Left ventricle myocardium inferior (tissue), 1 donor: ENCODE data around the gene PCDH15. TPM values are rescaled to one million over a fixed set of nuclear protein-coding genes. Genes with fewer than 3 reads are reported as not detected.
"Not testable (repeated sequence)": the region's sequence is repeated elsewhere in the genome, so short reads cannot be mapped to it uniquely, and the experiment has no call there.

Experiments used
- DNase-seq: peaks from one replicate; pipeline ENCODE4 v3.0.0-alpha.2; 2020
- H3K27ac ChIP-seq: fragments of 200-600 bp; replicated peaks from 2 replicates; pipeline ENCODE4 v1.8.0; 2021
- H3K27me3 ChIP-seq: fragments of 200-600 bp; 2 replicates; pipeline ENCODE4 v1.8.0; 2021; ENCODE audit warnings: low read depth
- H3K36me3 ChIP-seq: fragments of 200-600 bp; 2 replicates; pipeline ENCODE4 v1.8.0; 2021
- H3K4me1 ChIP-seq: fragments of 200-600 bp; 2 replicates; pipeline ENCODE4 v1.8.0; 2021
- H3K4me3 ChIP-seq: fragments of 200-600 bp; 2 replicates; pipeline ENCODE4 v1.8.0; 2021; ENCODE audit warnings: mild to moderate bottlenecking, moderate library complexity
- H3K9me3 ChIP-seq: fragments of 200-600 bp; replicated peaks from 2 replicates; pipeline ENCODE4 v1.8.0; 2021
- CTCF ChIP-seq: fragments of 200-600 bp; IDR thresholded peaks from 2 replicates; pipeline ENCODE4 v1.8.0; 2021; ENCODE audit warnings: antibody characterized with exemption, mild to moderate bottlenecking, borderline replicate concordance
- intact Hi-C: fragments of 100-400 bp; cut with micrococcal nuclease; formaldehyde crosslinking; loops from one replicate; pipeline ENCODE4 v1.11.0; 2022
- total RNA-seq: library from RNA; stranded (reverse); fragmentation: NEBNext Ultra II Directional; extraction: Animal tissue kit (Norgen Biotek cat#: 25700); gene quantifications from one replicate; pipeline ENCODE4 v1.2.1, GENCODE V29; 2021
- donor health status: DM: no; HTN: yes; CAD: no; lungs with severe emphysema.

PCDH15 gene
- total RNA-seq, 1 donor from 2014 or later, result 0.19 TPM

GRCh38 chr10:54434782-54435181, 366.2 kb downstream of the PCDH15 start:
- no peak overlapping the region for H3K27ac ChIP-seq
- DNase-seq, result no peak
- H3K9me3 ChIP-seq, result peaks cover 7% of the 10 kb centered on the region
- TF ChIP-seq CTCF, result no peak
- intact Hi-C loops, result no loop called here
- no peaks in the 10 kb centered on the region for H3K4me1 ChIP-seq
- H3K36me3 ChIP-seq, result no peaks in the 10 kb centered on the region
- H3K27me3 ChIP-seq, result no peaks in the 10 kb centered on the region
- no peak overlapping the region for H3K4me3 ChIP-seq

GRCh38 chr10:54415483-54415882, 385.5 kb downstream of the PCDH15 start:
- TF ChIP-seq CTCF, result no peak
- no peak overlapping the region for H3K27ac ChIP-seq
- H3K9me3 ChIP-seq, result no peaks in the 10 kb centered on the region
- no peaks in the 10 kb centered on the region for H3K27me3 ChIP-seq
- no peaks in the 10 kb centered on the region for H3K36me3 ChIP-seq
- H3K4me1 ChIP-seq, result no peaks in the 10 kb centered on the region
- intact Hi-C loops, result no loop called here
- no peak for DNase-seq
- H3K4me3 ChIP-seq, result no peak overlapping the region

GRCh38 chr10:54402576-54402975, 398.5 kb downstream of the PCDH15 start:
- no peaks in the 10 kb centered on the region for H3K36me3 ChIP-seq
- H3K27ac ChIP-seq, result no peak overlapping the region
- intact Hi-C loops, result no loop called here
- H3K4me1 ChIP-seq, result no peaks in the 10 kb centered on the region
- peak; percentile 43 for TF ChIP-seq CTCF
- no peaks in the 10 kb centered on the region for H3K27me3 ChIP-seq
- no peaks in the 10 kb centered on the region for H3K9me3 ChIP-seq
- no peak overlapping the region for H3K4me3 ChIP-seq
- no peak for DNase-seq

- Histone ChIP-seq H3K9me3 (no peaks in the 10 kb centered on the region), H3K4me3 (no peak overlapping the region), H3K27me3 (no peaks in the 10 kb centered on the region), H3K36me3 (no peaks in the 10 kb centered on the region), H3K27ac (no peak overlapping the region), H3K4me1 (no peaks in the 10 kb centered on the region)
- no peak for DNase-seq
- no peak for TF ChIP-seq CTCF
- intact Hi-C loops, result no loop called here
These were observed 405.0 kb downstream of the PCDH15 start for GRCh38 chr10:54396031-54396430.

GRCh38 chr10:54394598-54394997, 406.4 kb downstream of the PCDH15 start:
- H3K27me3 ChIP-seq, H3K36me3 ChIP-seq, H3K4me3 ChIP-seq, intact Hi-C loops, H3K27ac ChIP-seq, H3K9me3 ChIP-seq, H3K4me1 ChIP-seq, DNase-seq: not testable (repeated sequence)

- no peaks in the 10 kb centered on the region for H3K36me3 ChIP-seq
- no peaks in the 10 kb centered on the region for H3K4me1 ChIP-seq
- no peaks in the 10 kb centered on the region for H3K9me3 ChIP-seq
- intact Hi-C loops, result no loop called here
- no peak for DNase-seq
- no peak overlapping the region for H3K4me3 ChIP-seq
- no peaks in the 10 kb centered on the region for H3K27me3 ChIP-seq
- TF ChIP-seq CTCF, result no peak
- H3K27ac ChIP-seq, result no peak overlapping the region
These were observed 428.9 kb downstream of the PCDH15 start for GRCh38 chr10:54372179-54372578.
